K562 treated with DMSO at 1 percent for 24 hours (cell line): ENCODE data around the gene DNPH1. TPM values are rescaled to one million over a fixed set of nuclear protein-coding genes. Genes with fewer than 3 reads are reported as not detected.

ENCODE experiments used
- total RNA-seq: library from RNA; unstranded; fragments of 300-600 nt; gene quantifications from 2 replicates; pipeline ENCODE4 v1.2.3, GENCODE V29; 2022; ENCODE audit warnings: low read depth; ENCODE audit not compliant: insufficient read depth

The DNPH1 gene
- total RNA-seq, result 221 and 250 TPM in 2 replicates

GRCh38 chr6:43228951-43229802 lies at the start of gene DNPH1:
TSS of gene DNPH1 (minus strand) at chr6:43229481. CDS start at chr6:43229456, 25 bp downstream.

GRCh38 chr6:43242908-43243663 lies 13.8 kb upstream of the DNPH1 start, which contains the start of gene TTBK1:
TSS of gene TTBK1 (plus strand) at chr6:43243481. CDS start at chr6:43246661, 3,180 bp downstream.

GRCh38 chr6:43181942-43182860 lies 47.1 kb downstream of the DNPH1 start, which contains the start of gene CUL9:
TSS of gene CUL9 (plus strand) at chr6:43182196. CDS start at chr6:43184311, 2,115 bp downstream.

Other genes with a start within 250 kb of the DNPH1 start
- gene PPP2R5D, start 244.9 kb downstream of the DNPH1 start, total RNA-seq, result 59.4 and 61.1 TPM in 2 replicates
- 111 and 113 TPM in 2 replicates for gene MEA1, start 215.5 kb downstream of the DNPH1 start, total RNA-seq
- 218 and 222 TPM in 2 replicates for gene KLHDC3, start 215.2 kb downstream of the DNPH1 start, total RNA-seq
- gene RRP36, start 207.9 kb downstream of the DNPH1 start, total RNA-seq, result 101 and 112 TPM in 2 replicates
- 47.9 and 48.5 TPM in 2 replicates for gene CUL7, start 175.6 kb downstream of the DNPH1 start, total RNA-seq
- gene MRPL2, start 170.0 kb downstream of the DNPH1 start, total RNA-seq, result 128 and 144 TPM in 2 replicates
- 38.1 and 46.4 TPM in 2 replicates for gene KLC4, start 169.8 kb downstream of the DNPH1 start, total RNA-seq
- gene PTK7, start 153.2 kb downstream of the DNPH1 start, total RNA-seq, result 15.6 TPM in 2 replicates
- 39.2 and 40.6 TPM in 2 replicates for gene SRF, start 58.2 kb downstream of the DNPH1 start, total RNA-seq
- gene CUL9, start 47.3 kb downstream of the DNPH1 start, total RNA-seq, result 21.6 and 25.5 TPM in 2 replicates
- gene TTBK1, start 14.0 kb upstream of the DNPH1 start, total RNA-seq, result 0.05 TPM in 1 of 2 replicates, not detected in the other
- gene SLC22A7, start 68.8 kb upstream of the DNPH1 start, total RNA-seq, result not detected in 2 replicates
- 2.3 TPM in 1 of 2 replicates, not detected in the other for gene CRIP3, start 79.3 kb upstream of the DNPH1 start, total RNA-seq
- gene ZNF318, start 140.2 kb upstream of the DNPH1 start, total RNA-seq, result 20.9 and 23.3 TPM in 2 replicates
- 30.5 and 32.8 TPM in 2 replicates for gene ABCC10, start 198.1 kb upstream of the DNPH1 start, total RNA-seq
- gene DLK2, start 226.1 kb upstream of the DNPH1 start, total RNA-seq, result 1.9 and 3.7 TPM in 2 replicates
- 41.2 and 45.2 TPM in 2 replicates for gene TJAP1, start 248.1 kb upstream of the DNPH1 start, total RNA-seq